Mucosa of rectum (tissue), 2 donors: Measurements from ENCODE around the gene PKP4.

Experiments
- H3K27ac ChIP-seq, 2 donors: one replicate each; pipeline ENCODE4 v1.7.0; 2013; ENCODE audit warnings: inconsistent platforms in 2 of 2, low read depth in 2 of 2, low read length in 2 of 2
- H3K27me3 ChIP-seq, 2 donors: one replicate each; pipeline ENCODE4 v1.7.0; 2013; ENCODE audit warnings: low read length in 2 of 2; ENCODE audit not compliant: control insufficient read depth in 2 of 2, insufficient read depth in 2 of 2
- H3K36me3 ChIP-seq, 2 donors: one replicate each; pipeline ENCODE4 v1.7.0; 2013; ENCODE audit warnings: low read length in 2 of 2; ENCODE audit not compliant: control insufficient read depth in 2 of 2, insufficient read depth in 2 of 2
- H3K4me1 ChIP-seq, 2 donors: one replicate each; pipeline ENCODE4 v1.7.0; 2013; ENCODE audit warnings: low read length in 2 of 2, mild to moderate bottlenecking in 1 of 2; ENCODE audit not compliant: control insufficient read depth in 2 of 2, insufficient read depth in 2 of 2
- H3K4me3 ChIP-seq, 2 donors: one replicate each; pipeline ENCODE4 v1.7.0; 2013; ENCODE audit warnings: low read length in 2 of 2
- H3K9ac ChIP-seq, 2 donors: one replicate each; pipeline ENCODE4 v1.7.0; 2013; ENCODE audit warnings: low read length in 2 of 2, low read depth in 1 of 2, mild to moderate bottlenecking in 1 of 2
- H3K9me3 ChIP-seq, 2 donors: one replicate each; pipeline ENCODE4 v1.7.0; 2013; ENCODE audit warnings: low read length in 2 of 2; ENCODE audit not compliant: control insufficient read depth in 2 of 2
- donor health status: healthy.
- donor health status: Normal muscosa, but diverticular disease.

Gene PKP4

DNA sequence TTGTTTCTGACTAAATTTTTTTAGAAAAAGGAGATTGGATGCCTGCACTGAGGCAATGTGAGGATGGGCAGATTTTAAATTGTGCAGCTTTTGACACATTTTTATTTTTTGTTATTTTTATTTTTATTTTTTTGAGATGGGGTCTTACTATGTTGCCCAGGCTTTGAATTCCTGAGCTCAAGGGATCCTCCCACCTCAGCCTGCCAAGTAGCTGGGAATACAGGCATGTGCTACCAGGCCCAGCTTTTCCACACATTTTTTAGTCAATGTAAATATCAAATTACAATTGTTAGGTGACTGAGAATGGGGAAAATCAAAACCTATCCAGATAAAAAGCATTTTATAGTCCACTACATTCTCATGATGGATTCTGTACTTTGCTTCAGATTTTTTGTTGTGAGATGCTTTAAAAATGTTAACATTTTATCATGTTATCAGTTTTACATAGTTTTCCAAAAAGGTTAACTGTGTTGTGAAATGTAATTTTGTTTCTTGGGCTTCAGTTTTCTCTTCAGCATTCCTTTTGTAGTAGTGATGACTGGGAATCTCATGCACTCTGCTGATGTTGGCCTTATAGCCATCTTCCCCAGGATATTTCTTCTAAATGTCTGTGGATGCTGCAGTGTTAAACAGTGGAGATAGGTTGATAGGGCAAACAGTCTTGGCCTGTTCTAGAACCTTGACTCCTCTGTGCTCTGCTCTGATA lies 41.4 kb downstream of the PKP4 start:
- Histone ChIP-seq H3K9ac (no peak overlapping the region), H3K27me3 (no peaks in the 10 kb centered on the region), H3K36me3 (no peaks in the 10 kb centered on the region), H3K9me3 (no peaks in the 10 kb centered on the region), H3K4me1 (peaks cover 0 to 5% of the 10 kb centered on the region in 2 donors), H3K4me3 (no peak overlapping the region), H3K27ac (no peak overlapping the region)

DNA sequence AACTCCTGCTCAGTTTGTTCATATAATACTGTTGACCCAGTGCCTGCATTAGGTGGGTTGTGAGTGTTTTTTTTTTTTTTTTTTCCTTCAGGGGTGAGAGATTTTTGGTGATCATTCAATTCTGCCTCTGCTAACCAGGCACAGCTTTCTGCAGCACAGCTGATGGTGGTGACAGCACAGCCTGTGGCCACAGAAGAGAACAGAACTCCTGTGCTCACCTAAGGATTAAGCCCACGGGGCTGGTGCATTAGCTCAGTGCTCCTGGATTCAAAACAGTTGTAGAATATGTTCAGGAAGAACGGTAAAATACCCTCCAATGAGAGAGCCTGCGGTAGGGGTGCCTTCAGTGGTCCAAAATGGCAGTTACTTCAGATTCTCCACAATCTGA lies 42.0 kb downstream of the PKP4 start:
- H3K27me3 ChIP-seq, result no peaks in the 10 kb centered on the region
- H3K27ac ChIP-seq, result no peak overlapping the region
- H3K4me1 ChIP-seq, result peaks cover 0 to 5% of the 10 kb centered on the region in 2 donors
- no peak overlapping the region for H3K9ac ChIP-seq
- H3K4me3 ChIP-seq, result no peak overlapping the region
- H3K9me3 ChIP-seq, result no peaks in the 10 kb centered on the region
- H3K36me3 ChIP-seq, result no peaks in the 10 kb centered on the region

DNA sequence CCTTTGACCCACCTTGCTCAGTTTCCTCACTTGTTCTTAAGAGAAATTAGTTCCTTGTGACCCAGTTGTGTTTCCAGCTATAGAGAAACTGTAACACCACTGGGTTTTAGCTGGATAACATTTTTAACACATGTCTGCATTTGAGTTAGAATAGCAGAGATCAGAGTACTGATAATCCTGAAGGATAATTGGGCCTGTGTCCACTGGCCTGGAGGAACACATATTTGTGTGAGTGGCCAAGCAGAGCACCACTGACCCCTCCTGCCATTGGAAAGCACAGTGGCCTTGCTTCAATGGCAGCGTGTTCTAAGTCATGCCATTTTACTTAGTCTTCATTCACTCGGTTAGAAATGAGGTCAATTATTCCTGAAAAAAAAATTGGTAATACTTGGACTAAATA lies 42.6 kb downstream of the PKP4 start:
- Histone ChIP-seq H3K36me3 (no peaks in the 10 kb centered on the region), H3K4me1 (peaks cover 0 to 5% of the 10 kb centered on the region in 2 donors), H3K4me3 (no peak overlapping the region), H3K27me3 (no peaks in the 10 kb centered on the region), H3K9me3 (no peaks in the 10 kb centered on the region), H3K9ac (no peak overlapping the region), H3K27ac (no peak overlapping the region)

DNA sequence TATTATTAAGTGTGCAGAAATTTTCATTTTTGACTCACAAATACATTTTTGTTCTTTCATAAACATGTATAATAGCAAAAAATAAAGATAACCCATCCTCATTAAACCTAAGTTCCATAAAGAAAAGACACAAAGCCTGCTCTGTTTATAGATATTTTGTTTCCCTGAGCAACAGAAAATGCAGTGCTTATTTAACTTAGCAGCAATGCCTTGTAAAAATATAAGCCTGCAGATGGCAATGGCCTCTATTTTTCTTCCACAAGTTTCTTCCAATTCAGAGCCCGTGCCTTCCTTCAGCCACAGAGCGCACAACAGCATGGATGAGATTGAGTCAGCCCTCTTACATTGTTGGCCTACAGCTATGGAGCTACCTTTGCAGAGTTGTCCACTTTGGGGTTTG lies 43.6 kb downstream of the PKP4 start:
- Histone ChIP-seq H3K36me3 (no peaks in the 10 kb centered on the region), H3K27me3 (no peaks in the 10 kb centered on the region), H3K27ac (no peak overlapping the region), H3K9ac (no peak overlapping the region), H3K4me1 (peaks cover 0 to 5% of the 10 kb centered on the region in 2 donors), H3K9me3 (no peaks in the 10 kb centered on the region), H3K4me3 (no peak overlapping the region)

DNA sequence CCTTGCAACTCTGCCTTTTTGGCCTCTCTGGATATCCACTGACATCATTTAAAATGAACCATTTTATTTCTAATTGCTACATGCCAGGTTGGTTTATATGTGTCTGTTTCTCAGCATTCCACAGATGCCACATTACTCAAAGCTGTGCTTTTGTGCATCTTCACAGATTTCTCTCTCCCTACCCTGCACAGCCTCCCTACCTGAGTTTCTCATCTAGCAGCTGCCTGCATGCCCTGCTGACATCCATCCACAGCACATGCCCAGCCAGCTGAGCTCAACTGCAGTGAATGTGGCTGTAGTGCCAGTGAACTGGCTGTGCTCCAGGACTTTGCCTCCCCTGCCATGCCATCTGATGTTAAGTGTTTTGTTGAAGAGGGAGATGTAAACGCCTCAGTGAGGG lies 44.5 kb downstream of the PKP4 start:
- Histone ChIP-seq H3K4me3 (no peak overlapping the region), H3K27ac (no peak overlapping the region), H3K9ac (no peak overlapping the region), H3K27me3 (no peaks in the 10 kb centered on the region), H3K4me1 (peaks cover 0 to 5% of the 10 kb centered on the region in 2 donors), H3K9me3 (no peaks in the 10 kb centered on the region), H3K36me3 (no peaks in the 10 kb centered on the region)

DNA sequence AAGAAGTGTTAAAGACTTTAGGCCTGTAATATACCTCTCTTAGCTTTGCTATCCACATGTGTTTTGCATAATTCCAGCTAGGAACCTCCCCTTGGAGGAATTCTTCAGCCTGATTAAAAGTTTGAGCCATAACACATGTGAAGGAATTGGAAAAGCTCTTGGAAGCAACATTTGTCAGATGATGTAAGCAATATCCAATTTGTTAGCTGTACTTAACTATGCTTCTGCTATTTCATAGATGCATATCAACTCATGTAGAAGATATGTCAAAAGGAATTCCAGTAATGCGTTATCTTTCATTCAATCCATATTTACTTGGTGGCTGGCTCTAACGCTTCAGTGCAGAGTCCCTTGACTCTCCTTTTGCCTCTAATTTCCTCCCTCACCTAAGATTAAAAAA lies 46.2 kb downstream of the PKP4 start:
- Histone ChIP-seq H3K9me3 (no peaks in the 10 kb centered on the region), H3K4me3 (no peak overlapping the region), H3K9ac (no peak overlapping the region), H3K4me1 (no peaks in the 10 kb centered on the region), H3K36me3 (no peaks in the 10 kb centered on the region), H3K27ac (no peak overlapping the region), H3K27me3 (no peaks in the 10 kb centered on the region)

DNA sequence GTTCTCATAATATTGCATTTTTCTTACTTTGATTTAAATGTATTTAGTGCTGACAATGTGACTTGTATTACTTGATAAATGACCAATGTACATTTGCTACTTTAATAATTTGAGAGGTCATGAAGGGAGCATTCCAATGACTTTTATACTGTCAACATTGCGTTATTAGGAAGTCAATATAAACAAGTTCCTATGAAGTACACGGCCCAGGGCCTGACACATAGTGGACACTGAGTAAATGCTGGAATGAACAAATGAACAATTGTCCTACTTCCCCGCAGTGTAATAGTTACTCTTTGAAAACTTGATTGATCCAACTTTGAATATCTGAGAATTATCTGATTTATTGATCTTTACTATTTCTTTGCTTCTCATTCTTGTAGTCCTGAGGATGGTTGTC lies 47.3 kb downstream of the PKP4 start:
- Histone ChIP-seq H3K9me3 (no peaks in the 10 kb centered on the region), H3K27ac (no peak overlapping the region), H3K4me1 (no peaks in the 10 kb centered on the region), H3K36me3 (no peaks in the 10 kb centered on the region), H3K9ac (no peak overlapping the region), H3K4me3 (no peak overlapping the region), H3K27me3 (no peaks in the 10 kb centered on the region)

DNA sequence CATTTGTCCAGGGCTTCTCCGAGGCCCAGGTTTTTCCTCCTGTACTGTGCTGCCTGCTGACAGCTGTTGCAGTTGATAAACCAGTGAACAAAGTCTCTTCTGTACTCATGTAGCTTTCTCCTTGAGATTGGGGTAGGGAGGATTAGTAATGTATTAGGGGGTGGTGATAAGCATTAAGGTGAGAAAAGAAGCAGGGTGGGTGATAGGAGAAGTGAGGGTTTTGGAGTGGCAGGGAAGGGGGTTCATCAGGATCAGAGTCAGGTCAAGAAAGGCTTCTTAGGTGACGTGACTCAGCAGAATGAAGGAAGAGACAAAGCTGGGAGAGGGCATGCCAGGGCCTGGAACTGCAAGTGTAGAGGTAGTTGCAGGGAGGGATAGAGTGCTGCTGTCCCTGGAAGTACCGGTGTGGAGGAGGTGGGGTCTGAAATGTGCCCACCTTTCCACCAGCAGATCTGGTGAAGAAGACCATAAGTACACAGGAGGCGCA lies 48.7 kb downstream of the PKP4 start:
- Histone ChIP-seq H3K27me3 (no peaks in the 10 kb centered on the region), H3K36me3 (no peaks in the 10 kb centered on the region), H3K9ac (no peak overlapping the region), H3K4me1 (no peaks in the 10 kb centered on the region), H3K4me3 (no peak overlapping the region), H3K27ac (no peak overlapping the region), H3K9me3 (no peaks in the 10 kb centered on the region)

DNA sequence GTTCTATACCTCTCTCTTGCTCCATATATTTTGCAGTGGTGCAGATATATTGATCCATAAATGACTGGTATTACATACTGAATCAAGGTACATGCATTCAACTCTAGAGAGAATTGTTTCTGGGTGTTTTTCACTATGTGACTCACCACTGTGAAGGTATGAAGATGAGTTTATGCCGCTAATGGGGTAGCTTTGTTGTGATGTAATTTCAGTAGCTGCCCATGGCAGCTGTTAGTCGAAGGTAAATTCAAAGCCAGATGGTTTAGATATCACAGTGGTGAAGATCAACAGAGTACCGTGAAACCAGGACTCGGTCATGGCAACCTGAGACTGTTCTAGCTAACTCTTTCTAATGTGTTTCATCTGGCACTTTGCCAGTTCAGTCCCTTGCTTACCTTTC lies 50.4 kb downstream of the PKP4 start:
- H3K4me1 ChIP-seq, result no peaks in the 10 kb centered on the region
- no peaks in the 10 kb centered on the region for H3K36me3 ChIP-seq
- no peak overlapping the region for H3K9ac ChIP-seq
- H3K4me3 ChIP-seq, result no peak overlapping the region
- no peak overlapping the region for H3K27ac ChIP-seq
- no peaks in the 10 kb centered on the region for H3K27me3 ChIP-seq
- H3K9me3 ChIP-seq, result no peaks in the 10 kb centered on the region

DNA sequence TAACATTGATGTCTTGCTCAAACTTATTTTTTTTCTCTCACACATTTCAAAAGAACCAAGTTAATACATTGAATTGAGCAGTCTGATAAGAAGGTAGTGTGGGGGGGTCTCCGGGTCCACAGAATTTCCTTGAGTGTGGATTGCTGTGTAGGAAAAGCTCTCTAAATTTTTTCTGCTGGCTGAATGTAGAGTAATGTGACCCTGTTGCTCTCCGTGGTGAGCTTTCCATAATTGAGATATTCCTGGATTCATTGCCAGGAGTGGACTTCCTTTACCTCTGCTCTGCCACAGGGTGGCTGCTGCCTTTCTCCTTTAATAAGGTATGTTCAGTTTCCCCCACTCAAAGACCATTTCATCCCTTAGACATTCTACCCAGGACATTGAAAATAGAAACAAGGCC lies 50.9 kb downstream of the PKP4 start:
- H3K4me1 ChIP-seq, result no peaks in the 10 kb centered on the region
- H3K9me3 ChIP-seq, result no peaks in the 10 kb centered on the region
- H3K4me3 ChIP-seq, result no peak overlapping the region
- no peak overlapping the region for H3K9ac ChIP-seq
- H3K27ac ChIP-seq, result no peak overlapping the region
- no peaks in the 10 kb centered on the region for H3K36me3 ChIP-seq
- no peaks in the 10 kb centered on the region for H3K27me3 ChIP-seq
